HFFc6 (cell line): Measurements from ENCODE around the gene NUP210. TPM values are rescaled to one million over a fixed set of nuclear protein-coding genes. Genes with fewer than 3 reads are reported as not detected.

Experiments used
- DNase-seq: peaks from one replicate; pipeline ENCODE4 v3.0.0-alpha.2; 2018
- H3K27ac Mint-ChIP-seq: 2 replicates; pipeline ENCODE4 v1.8.0; 2020; ENCODE audit warnings: mild to moderate bottlenecking, mixed read lengths
- H3K27me3 Mint-ChIP-seq: 2 replicates; pipeline ENCODE4 v1.8.0; 2021; ENCODE audit warnings: mild to moderate bottlenecking, moderate library complexity, mixed read lengths; ENCODE audit not compliant: insufficient read depth
- H3K36me3 Mint-ChIP-seq: 2 replicates; pipeline ENCODE4 v1.8.0; 2021; ENCODE audit warnings: low read depth, mixed read lengths
- H3K4me1 Mint-ChIP-seq: 2 replicates; pipeline ENCODE4 v1.8.0; 2020; ENCODE audit warnings: low read depth, mixed read lengths
- H3K4me3 Mint-ChIP-seq: 2 replicates; pipeline ENCODE4 v1.8.0; 2020; ENCODE audit warnings: mild to moderate bottlenecking, moderate library complexity, mixed read lengths
- H3K9me3 Mint-ChIP-seq: 2 replicates; pipeline ENCODE4 v1.8.0; 2020; ENCODE audit warnings: mild to moderate bottlenecking, mixed read lengths
- CTCF ChIP-seq: fragments of 200-600 bp; sonication (generic); IDR thresholded peaks from 2 replicates; pipeline ENCODE4 v1.5.0; 2021; ENCODE audit warnings: antibody characterized with exemption, mild to moderate bottlenecking
- total RNA-seq, 6 experiments: library from RNA; stranded (reverse); fragmentation: NEBNext Ultra II Directional; extraction: Animal tissue kit (Norgen Biotek cat#: 25700); gene quantifications; 2 replicates in 1 of 6; 3 replicates in 5 of 6; pipeline ENCODE4 v1.2.3, GENCODE V29; 2021

Gene NUP210
- total RNA-seq, 6 experiments from 2014 or later: 0.33 to 3.4 (median 3.1) TPM

GRCh38 chr3:13266651-13267362, 153.3 kb downstream of the NUP210 start:
- Mint-ChIP-seq H3K27me3 (peaks cover 33% of the 10 kb centered on the region), H3K36me3 (no peaks in the 10 kb centered on the region), H3K9me3 (peaks cover 10% of the 10 kb centered on the region; the same call in 1 of the 2 replicates), H3K27ac (no peak overlapping the region), H3K4me3 (no peak overlapping the region), H3K4me1 (no peaks in the 10 kb centered on the region)
- no peak for DNase-seq
- no peak for TF ChIP-seq CTCF

Other genes starting within 250 kb of the NUP210 start
- 10 to 100 TPM in 2 of 6 experiments, 1 to 10 TPM in 4; 8.0 to 12.4 (median 9.1) TPM for gene HDAC11, start 60.0 kb upstream of the NUP210 start, total RNA-seq
- gene FBLN2, start 128.8 kb upstream of the NUP210 start, total RNA-seq: 10 to 100 TPM; 55.7 to 84.5 (median 69.4) TPM